Subcutaneous abdominal adipose tissue (tissue), 5 donors: ENCODE data around the gene FES.
A peak's percentile ranks its signal among the peaks of the same experiment; 100 is the strongest.

Experiments
- H3K27ac ChIP-seq: one replicate; pipeline ENCODE4 v1.7.0; 2013; ENCODE audit warnings: low read depth, mild to moderate bottlenecking, inconsistent platforms, low read length, moderate library complexity
- H3K27me3 ChIP-seq, 5 donors: one replicate each; pipeline ENCODE4 v1.7.0; 2013; ENCODE audit warnings: low read length in 5 of 5, inconsistent platforms in 1 of 5; ENCODE audit not compliant: control insufficient read depth in 5 of 5, insufficient read depth in 4 of 5
- H3K36me3 ChIP-seq, 5 donors: one replicate each; pipeline ENCODE4 v1.7.0; 2013; ENCODE audit warnings: low read length in 5 of 5; ENCODE audit not compliant: control insufficient read depth in 5 of 5, insufficient read depth in 5 of 5
- H3K4me1 ChIP-seq, 5 donors: one replicate each; pipeline ENCODE4 v1.7.0; 2013; ENCODE audit warnings: low read length in 5 of 5, mild to moderate bottlenecking in 3 of 5, moderate library complexity in 1 of 5; ENCODE audit not compliant: control insufficient read depth in 5 of 5, insufficient read depth in 5 of 5
- H3K4me3 ChIP-seq, 5 donors: one replicate each; pipeline ENCODE4 v1.7.0; 2013; ENCODE audit warnings: low read length in 5 of 5, low read depth in 1 of 5
- H3K9ac ChIP-seq, 5 donors: one replicate each; pipeline ENCODE4 v1.7.0; 2013; ENCODE audit warnings: low read length in 5 of 5, mild to moderate bottlenecking in 4 of 5, moderate library complexity in 3 of 5
- H3K9me3 ChIP-seq, 5 donors: one replicate each; pipeline ENCODE4 v1.7.0; 2013; ENCODE audit warnings: low read length in 5 of 5; ENCODE audit not compliant: control insufficient read depth in 5 of 5
- donor health status: healthy.
- donor health status: healthy.
- donor health status: healthy.
- donor health status: healthy.
- donor health status: healthy.

The FES gene

GRCh38 chr15:90934256-90934948, 50.1 kb downstream of the FES start:
- Histone ChIP-seq H3K27me3 (no peaks in the 10 kb centered on the region), H3K9me3 (no peaks in the 10 kb centered on the region), H3K4me1 (peaks cover 11 to 58% (median 48%) of the 10 kb centered on the region in 5 donors), H3K27ac (peak overlapping the region; percentile 67), H3K9ac (peak overlapping the region in 3 of 5 donors; percentile 37 to 76 (median 68)), H3K4me3 (peak overlapping the region; percentile 31 to 78 (median 75)), H3K36me3 (peaks cover 0 to 13% (median 7%) of the 10 kb centered on the region in 5 donors)

- Histone ChIP-seq H3K4me1 (peaks cover 11 to 57% (median 48%) of the 10 kb centered on the region in 5 donors), H3K4me3 (peak within 1 kb of the TSS; percentile 62 to 78 (median 75)), H3K36me3 (peaks cover 0 to 20% (median 15%) of the 10 kb centered on the region in 5 donors), H3K9me3 (no peaks in the 10 kb centered on the region), H3K27me3 (no peaks in the 10 kb centered on the region), H3K9ac (peak within 1 kb of the TSS; percentile 48 to 85 (median 76)), H3K27ac (peak within 1 kb of the TSS; percentile 67)
Measured at GRCh38 chr15:90934949-90935751, 50.8 kb downstream of the FES start, which contains the start of gene UNC45A. TSS of gene UNC45A (plus strand) at chr15:90935285. CDS start at chr15:90935325, 40 bp downstream.

DNA sequence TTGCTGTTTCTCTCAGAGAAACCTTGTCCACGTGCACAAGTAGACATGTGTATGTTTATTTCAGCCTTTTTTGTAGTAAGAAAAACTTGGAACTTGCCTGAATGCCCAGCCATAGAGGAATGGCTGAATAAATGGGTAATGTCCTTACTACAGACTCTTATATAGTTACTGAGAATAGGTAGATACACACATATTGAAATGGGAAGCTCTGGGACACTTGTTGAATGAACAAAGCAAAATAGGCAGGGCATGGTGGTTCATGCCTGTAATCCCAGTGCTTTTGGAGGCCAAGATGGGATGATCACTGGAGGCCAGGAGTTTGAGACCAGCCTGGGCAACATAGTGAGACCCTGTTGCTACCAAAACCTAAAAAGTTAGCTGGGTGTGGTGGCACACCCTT, 52.5 kb downstream of the FES start:
- Histone ChIP-seq H3K4me3 (no peak overlapping the region), H3K4me1 (peaks cover 9 to 42% (median 33%) of the 10 kb centered on the region in 5 donors), H3K9me3 (no peaks in the 10 kb centered on the region), H3K36me3 (peaks cover 0 to 33% (median 29%) of the 10 kb centered on the region in 5 donors), H3K27me3 (no peaks in the 10 kb centered on the region), H3K9ac (peak overlapping the region in 2 of 5 donors; percentile 68 to 76), H3K27ac (no peak overlapping the region)

- H3K4me1 ChIP-seq: peaks cover 9 to 32% (median 26%) of the 10 kb centered on the region in 5 donors
- H3K9ac ChIP-seq: no peak overlapping the region
- peaks cover 0 to 48% (median 43%) of the 10 kb centered on the region in 5 donors for H3K36me3 ChIP-seq
- H3K9me3 ChIP-seq: no peaks in the 10 kb centered on the region
- H3K4me3 ChIP-seq: no peak overlapping the region
- no peak overlapping the region for H3K27ac ChIP-seq
- H3K27me3 ChIP-seq: no peaks in the 10 kb centered on the region
Measured at GRCh38 chr15:90938261-90938660, 54.0 kb downstream of the FES start.

GRCh38 chr15:90939756-90940155, 55.5 kb downstream of the FES start:
- Histone ChIP-seq H3K27me3 (no peaks in the 10 kb centered on the region), H3K27ac (no peak overlapping the region), H3K4me3 (no peak overlapping the region), H3K36me3 (peaks cover 0 to 62% (median 57%) of the 10 kb centered on the region in 5 donors), H3K4me1 (peaks cover 5 to 22% (median 17%) of the 10 kb centered on the region in 5 donors), H3K9ac (no peak overlapping the region), H3K9me3 (no peaks in the 10 kb centered on the region)

GRCh38 chr15:90941038-90941437, 56.7 kb downstream of the FES start:
- peaks cover 0 to 68% (median 64%) of the 10 kb centered on the region in 5 donors for H3K36me3 ChIP-seq
- no peak overlapping the region for H3K9ac ChIP-seq
- no peak overlapping the region for H3K4me3 ChIP-seq
- no peak overlapping the region for H3K27ac ChIP-seq
- peaks cover 2 to 11% (median 6%) of the 10 kb centered on the region in 5 donors for H3K4me1 ChIP-seq
- no peaks in the 10 kb centered on the region for H3K9me3 ChIP-seq
- H3K27me3 ChIP-seq: no peaks in the 10 kb centered on the region

DNA sequence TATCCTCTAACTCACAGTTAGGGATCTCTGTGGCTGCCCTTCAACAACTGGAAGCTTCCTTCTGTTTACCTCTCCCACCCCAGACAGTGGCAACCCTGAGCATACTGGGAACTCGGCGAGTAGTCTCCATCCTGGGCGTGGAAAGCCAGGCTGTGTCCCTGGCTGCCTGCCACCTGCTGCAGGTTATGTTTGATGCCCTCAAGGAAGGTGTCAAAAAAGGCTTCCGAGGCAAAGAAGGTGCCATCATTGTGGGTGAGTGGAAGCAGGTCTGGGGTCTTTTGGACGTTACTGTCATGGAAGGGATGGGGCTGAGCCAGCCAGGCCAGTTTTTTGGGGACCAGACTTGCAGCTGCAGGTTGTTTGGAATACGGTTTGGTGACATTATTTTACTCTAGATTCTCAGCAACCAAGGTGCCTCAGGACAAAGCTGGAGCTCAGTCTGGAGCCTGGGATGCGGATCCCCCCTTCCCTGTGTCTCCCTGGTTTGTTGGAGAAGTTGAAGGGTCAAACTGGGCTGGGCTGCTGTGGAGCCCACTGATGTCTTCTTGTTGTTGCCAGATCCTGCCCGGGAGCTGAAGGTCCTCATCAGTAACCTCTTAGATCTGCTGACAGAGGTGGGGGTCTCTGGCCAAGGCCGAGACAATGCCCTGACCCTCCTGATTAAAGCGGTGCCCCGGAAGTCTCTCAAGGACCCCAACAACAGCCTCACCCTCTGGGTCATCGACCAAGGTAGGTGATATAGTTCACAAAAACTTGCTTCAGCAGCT, 58.2 kb downstream of the FES start:
- Histone ChIP-seq H3K4me3 (no peak overlapping the region), H3K36me3 (peaks cover 0 to 80% (median 76%) of the 10 kb centered on the region in 5 donors), H3K27ac (no peak overlapping the region), H3K9ac (no peak overlapping the region), H3K27me3 (no peaks in the 10 kb centered on the region), H3K9me3 (no peaks in the 10 kb centered on the region), H3K4me1 (no peaks in the 10 kb centered on the region)

- Histone ChIP-seq H3K27me3 (no peaks in the 10 kb centered on the region), H3K4me1 (no peaks in the 10 kb centered on the region), H3K9ac (no peak overlapping the region), H3K36me3 (peaks cover 0 to 90% (median 85%) of the 10 kb centered on the region in 5 donors), H3K27ac (no peak overlapping the region), H3K4me3 (no peak overlapping the region), H3K9me3 (no peaks in the 10 kb centered on the region)
Measured at GRCh38 chr15:90945091-90945490, 60.8 kb downstream of the FES start.
